ENCODE measurements around the gene CEP128.

Gene CEP128

GRCh38 chr14:80544366-80544765, 397.2 kb downstream of the CEP128 start:
- DNase-seq (ENCODE audit: low spot score), result no peak

GRCh38 chr14:80543211-80543610, 398.3 kb downstream of the CEP128 start:
- no peak for DNase-seq (ENCODE audit: low spot score)

- DNase-seq (ENCODE audit: low spot score), result no peak
Observed at GRCh38 chr14:80538633-80539375, 402.7 kb downstream of the CEP128 start.

DNA sequence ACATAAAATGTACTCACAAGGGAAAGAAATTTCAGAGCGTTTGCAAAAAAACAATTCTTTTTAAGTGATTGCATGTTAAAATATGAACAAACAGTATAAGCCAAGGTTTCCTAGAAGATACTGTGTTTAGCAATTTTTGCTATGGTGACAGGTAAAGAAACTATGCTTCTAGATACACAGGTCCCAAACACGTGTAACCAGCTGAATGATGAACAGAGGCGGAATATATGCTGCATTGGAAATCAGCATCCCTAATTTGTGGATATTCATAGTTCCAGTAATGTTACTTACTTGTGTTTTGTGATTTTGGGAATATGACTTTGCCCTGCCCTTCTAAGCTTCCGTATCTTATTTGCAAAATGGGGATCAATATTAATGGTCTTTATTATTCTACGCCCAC, 403.9 kb downstream of the CEP128 start:
- no peak for DNase-seq (ENCODE audit: low spot score)

DNA sequence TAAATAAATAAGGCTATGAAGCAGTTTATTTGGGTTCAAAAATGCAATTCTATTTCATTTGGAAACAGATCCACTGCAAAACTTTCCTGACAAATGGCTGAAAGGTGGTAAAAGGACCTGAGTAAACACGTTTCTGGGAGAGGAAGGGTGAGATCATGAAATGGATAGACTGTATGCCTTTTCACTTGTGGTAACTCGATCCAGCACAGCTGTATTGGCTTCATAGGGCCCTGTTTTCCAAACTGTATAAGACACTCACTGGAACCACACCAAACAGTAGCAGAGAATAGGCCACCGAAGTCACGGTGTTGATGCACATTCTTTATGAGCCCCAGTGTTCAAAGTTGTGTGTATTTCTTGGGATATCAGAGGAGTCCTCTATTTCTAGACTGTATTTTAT, 405.1 kb downstream of the CEP128 start:
- DNase-seq (ENCODE audit: low spot score), result no peak

DNA sequence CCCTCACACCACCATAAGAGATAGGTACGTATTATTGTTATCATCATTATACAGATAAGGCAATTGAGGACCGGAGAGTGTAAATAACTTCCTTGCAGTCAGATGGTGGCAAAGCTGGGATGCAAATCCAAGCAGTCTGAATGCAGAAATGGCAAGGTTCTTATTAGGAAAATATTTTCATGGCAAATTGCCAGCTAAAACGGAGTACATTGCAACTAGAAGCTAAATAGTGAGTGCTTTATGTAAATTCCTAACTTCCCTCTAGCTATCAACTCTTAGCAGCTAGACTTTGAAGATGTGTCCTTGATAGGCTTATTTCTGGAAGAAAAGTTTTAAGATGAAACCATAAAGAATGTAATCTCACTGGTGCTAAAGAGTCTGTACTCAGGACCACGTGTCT, 406.4 kb downstream of the CEP128 start:
- DNase-seq (ENCODE audit: low spot score), result no peak

- no peak for DNase-seq (ENCODE audit: low spot score)
Observed at GRCh38 chr14:80523518-80524117, 417.9 kb downstream of the CEP128 start.

- DNase-seq (ENCODE audit: low spot score), result no peak
Observed at GRCh38 chr14:80522936-80523335, 418.6 kb downstream of the CEP128 start.

DNA sequence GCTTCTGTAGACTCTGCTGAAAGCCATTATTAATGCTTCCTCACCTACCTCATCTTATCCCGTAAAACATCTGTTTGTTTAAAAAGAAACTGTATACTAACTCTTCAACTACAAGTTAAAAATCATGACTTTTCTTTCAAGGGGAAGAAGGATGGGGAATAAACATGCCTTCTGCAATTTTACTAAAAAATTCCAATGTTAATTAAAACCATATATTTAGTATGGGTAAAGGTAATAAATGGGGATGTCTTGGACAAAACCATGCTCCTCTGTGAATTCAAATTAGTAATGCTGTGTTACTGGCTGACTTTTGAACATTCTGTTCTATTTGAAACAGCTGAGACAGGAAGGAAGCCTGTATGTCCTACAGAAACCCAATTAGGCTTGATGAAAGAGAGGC, 419.1 kb downstream of the CEP128 start:
- no peak for DNase-seq (ENCODE audit: low spot score)

DNA sequence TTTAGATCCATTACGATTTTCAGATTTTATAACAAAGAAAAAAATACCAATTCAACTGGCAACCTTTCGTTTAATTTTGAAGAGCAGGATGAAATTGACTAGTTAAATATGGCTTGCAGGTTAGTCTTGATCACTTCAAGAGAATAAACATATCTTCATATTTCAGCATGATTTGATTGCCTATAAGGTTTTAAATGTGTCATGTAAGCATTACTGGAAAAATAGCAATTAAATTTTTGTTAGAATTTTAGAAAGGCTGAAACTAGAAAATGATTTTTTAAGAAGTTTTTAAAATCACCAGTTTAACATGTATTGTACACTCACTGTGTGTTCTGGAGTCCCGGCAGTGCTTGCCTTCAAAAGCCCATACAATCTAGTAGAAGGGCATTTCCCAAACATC, 420.1 kb downstream of the CEP128 start:
- no peak for DNase-seq (ENCODE audit: low spot score)

DNA sequence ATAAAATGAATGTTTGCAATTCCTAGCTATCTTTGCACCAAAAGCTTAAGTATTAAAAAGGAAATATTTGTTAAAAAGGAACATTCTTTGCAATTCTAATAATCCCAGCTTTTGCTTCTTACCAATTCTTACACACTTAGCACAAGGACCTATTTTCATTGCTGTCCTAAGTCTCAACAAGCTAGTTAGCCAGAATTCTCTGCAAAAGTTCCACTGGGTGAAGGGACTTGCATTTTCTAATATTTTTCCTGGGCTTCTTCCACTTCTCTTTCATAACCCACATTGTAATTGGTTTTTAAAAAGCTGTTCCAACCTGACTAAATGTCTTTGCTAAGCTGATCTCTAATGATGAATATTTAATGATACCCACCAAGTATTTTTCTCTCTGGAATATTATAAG, 422.5 kb downstream of the CEP128 start:
- DNase-seq (ENCODE audit: low spot score), result no peak

DNA sequence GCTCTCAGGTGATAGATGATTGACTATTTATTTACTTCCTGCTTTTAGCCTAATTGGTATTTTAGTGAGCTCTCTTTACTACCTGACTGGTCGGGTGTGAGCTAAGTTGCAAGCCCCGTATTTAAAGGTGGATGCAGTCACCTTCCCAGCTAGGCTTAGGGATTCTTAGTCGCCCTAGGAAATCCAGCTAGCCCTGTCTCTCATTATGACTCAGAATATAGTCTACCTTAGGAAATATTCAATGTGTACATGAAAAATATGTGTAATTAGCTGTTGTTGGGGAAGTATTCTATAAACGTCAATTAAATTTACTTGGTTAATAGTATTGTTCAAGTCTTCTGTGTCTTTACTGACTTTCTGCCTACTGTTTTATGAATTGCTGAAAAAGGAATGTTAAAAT, 423.4 kb downstream of the CEP128 start:
- DNase-seq (ENCODE audit: low spot score), result no peak

GRCh38 chr14:80507292-80507869, 434.2 kb downstream of the CEP128 start:
- DNase-seq (ENCODE audit: low spot score), result no peak

- no peak for DNase-seq (ENCODE audit: low spot score)
Observed at GRCh38 chr14:80504781-80505180, 436.8 kb downstream of the CEP128 start.

DNA sequence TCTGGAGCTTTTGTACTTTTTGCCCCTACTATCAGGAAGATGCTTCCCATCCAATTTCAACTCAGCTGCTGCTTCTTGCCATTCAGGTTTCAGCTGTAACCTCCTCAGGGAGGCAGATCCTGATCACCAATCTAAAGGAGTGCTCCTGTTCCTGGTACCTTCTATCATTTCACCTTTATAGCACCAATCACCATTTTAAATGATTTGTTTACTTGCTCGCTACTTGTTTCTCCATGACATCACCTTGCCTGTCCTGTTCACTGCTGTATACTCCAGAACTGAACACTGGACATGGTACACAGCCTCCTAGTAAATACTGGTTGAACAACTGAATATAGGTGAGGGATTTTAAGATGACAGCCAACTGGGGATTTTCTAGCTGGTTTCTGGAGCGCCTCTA, 443.0 kb downstream of the CEP128 start:
- DNase-seq (ENCODE audit: low spot score), result no peak

DNA sequence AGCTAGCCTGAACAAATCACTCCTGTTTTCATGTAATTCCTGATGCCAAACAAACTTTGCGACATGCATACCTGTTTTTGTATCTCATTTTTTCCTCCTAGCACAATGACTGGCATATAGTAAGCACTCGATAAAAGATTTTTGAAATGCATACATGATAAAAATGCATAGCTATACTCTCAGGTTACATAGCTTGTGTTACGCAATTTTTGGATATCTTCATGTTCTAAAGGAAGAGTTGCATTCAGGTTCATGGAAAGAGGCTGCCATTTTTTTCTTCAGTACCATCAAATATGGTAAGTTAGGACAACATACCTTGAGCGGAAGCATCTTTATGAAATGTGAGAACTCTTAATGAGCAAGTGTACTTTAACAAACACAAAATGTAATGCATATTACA, 445.4 kb downstream of the CEP128 start:
- DNase-seq (ENCODE audit: low spot score), result no peak

- DNase-seq (ENCODE audit: low spot score), result no peak
Observed at GRCh38 chr14:80494769-80495168, 446.8 kb downstream of the CEP128 start.

DNA sequence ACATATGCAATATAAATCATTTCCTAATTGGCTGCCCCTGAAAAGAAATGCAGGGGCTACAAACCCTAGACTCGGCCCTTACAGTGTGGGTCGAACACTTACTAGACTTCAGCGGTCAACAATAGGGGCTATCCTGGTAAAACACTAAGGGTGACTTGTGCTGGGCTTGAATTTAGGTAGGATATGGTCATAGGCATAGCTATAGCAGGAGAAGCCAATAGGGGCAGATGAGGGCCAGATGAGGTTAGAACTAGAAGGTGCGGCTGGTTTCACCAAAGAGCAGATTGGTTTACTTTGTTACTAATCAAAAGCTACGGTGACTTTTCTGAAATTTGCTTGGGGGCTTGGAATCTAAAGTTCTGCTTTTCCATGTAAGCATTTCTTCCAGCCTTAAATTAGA, 447.9 kb downstream of the CEP128 start:
- no peak for DNase-seq (ENCODE audit: low spot score)

GRCh38 chr14:80491650-80492049, 449.9 kb downstream of the CEP128 start:
- no peak for DNase-seq (ENCODE audit: low spot score)

- no peak for DNase-seq (ENCODE audit: low spot score)
Observed at GRCh38 chr14:80491131-80491530, 450.4 kb downstream of the CEP128 start.

- DNase-seq (ENCODE audit: low spot score), result no peak
Observed at GRCh38 chr14:80489513-80489912, 452.0 kb downstream of the CEP128 start.

DNA sequence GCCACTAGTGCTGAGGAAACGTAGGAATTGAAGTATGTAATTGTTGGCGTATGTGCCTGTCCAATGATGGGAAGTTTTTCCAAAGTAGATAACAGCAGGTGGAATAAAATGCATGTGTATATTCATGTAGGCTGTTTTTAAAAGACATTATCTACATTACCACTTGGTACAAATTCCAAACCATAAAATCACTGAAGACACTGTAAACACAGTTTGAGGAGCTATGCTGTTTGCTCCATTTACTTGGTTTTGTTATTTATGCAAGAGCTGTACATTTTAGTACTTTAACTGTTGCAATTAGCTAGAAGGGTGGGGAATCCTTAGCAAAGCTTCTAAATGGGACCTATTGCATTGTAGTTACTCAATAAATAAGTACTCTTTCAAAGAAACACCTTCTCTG, 455.8 kb downstream of the CEP128 start:
- no peak for DNase-seq (ENCODE audit: low spot score)

DNA sequence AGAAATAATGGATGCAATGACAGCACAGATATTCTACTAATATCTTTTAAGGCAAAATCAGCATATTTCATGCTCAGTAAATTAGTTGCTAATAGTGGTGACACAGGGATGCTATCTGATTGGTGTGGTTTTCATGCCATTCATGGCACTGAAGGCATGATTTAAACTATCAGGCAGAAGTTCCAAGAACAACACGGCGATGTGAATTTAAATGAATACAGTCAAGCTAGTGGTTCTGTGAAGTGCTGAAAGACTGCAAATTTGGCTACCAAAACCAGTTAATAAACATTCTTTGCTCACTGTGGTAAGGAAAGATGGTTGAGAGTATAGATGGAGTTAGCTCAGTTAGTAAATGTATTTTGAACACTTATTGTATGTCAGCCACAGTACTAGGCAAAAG, 458.2 kb downstream of the CEP128 start:
- no peak for DNase-seq (ENCODE audit: low spot score)
